HG03565 (cell line): ENCODE results near the gene BAHCC1.
A peak's percentile ranks its signal among the peaks of the same experiment; 100 is the strongest.
"Not testable (repeated sequence)": the region's sequence is repeated elsewhere in the genome, so short reads cannot be mapped to it uniquely, and the experiment has no call there.

Experiments
- ATAC-seq: cut with Tn5 transposase; IDR thresholded peaks from one replicate; pipeline ENCODE4 v1.9.1; 2021; ENCODE audit warnings: mild to moderate bottlenecking, moderate library complexity; ENCODE audit not compliant: unreplicated experiment

The BAHCC1 gene

GRCh38 chr17:81394921-81395599 lies at the start of gene BAHCC1:
BAHCC1 (plus strand) TSS chr17:81395457; CDS start chr17:81399740, 4,283 bp downstream.
- no peak for ATAC-seq

- peak; percentile 46 for ATAC-seq
These were observed 49.0 kb upstream of the BAHCC1 start for GRCh38 chr17:81346090-81346907.

DNA sequence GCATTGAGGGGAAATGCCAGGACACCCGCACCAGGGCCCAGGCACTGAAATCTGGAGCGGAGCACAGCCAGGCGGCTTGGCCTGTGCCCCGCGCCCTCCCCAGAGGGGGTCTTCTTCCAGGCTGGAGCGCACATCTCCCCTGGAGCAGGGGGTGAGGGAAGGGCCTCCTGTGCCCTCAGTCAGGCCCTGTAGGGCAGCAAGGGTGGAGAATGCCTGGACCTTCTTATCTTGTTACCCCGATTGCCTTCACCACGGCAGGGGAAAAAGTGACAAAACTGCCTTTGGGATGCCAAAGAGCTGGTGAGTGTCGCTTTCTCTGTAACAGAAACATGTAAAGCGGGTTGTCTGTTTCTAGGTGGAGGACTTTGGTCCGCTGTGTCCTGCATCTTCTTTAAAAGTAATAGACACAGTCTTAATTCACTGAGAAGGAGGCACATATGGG lies 48.3 kb upstream of the BAHCC1 start:
- no peak for ATAC-seq

- ATAC-seq, result no peak
These were observed 47.8 kb upstream of the BAHCC1 start for GRCh38 chr17:81347437-81347836.

DNA sequence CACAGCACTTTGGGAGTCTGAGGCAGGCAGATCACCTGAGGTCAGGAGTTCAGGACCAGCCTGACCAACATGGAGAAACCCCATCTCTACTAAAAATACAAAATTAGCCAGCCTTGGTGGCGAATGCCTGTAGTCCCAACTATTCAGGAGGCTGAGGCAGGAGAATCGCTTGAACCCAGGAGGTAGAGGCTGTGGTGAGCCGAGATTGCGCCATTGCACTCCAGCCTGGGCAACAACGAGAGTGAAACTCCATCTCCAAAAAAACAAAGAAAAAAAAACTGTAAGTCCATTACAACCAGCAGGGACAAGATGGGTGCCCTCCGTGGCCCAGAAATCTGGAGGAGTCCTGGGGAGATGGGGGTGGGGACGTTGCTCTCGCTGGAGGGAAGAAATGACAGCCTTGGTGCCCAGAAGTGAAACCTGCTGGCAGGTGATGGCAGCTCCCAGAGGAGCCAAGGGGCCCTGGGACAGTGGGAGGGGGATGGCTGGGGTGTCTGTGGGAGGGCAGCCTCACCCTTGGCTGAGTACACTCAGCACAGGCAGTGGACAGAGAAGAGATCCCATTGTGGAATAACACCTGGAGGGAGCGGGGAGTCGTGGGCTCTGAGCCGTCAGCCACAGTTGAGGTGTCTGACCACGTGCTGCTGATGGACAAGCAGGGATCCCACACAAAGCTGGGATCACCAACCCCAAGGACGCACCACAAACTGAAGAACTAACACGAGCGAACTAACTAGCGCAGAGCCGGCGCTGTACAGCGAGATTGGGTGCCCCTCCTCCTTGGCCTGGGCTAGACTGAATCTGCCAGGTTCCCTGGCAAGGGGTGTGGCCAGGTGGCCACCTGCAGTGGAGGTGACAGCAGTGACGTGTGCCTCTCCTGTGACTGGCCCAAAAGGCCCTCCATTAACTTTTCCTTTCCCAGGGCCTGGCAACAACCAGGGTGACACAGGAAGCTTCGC lies 46.9 kb upstream of the BAHCC1 start:
- no peak for ATAC-seq

DNA sequence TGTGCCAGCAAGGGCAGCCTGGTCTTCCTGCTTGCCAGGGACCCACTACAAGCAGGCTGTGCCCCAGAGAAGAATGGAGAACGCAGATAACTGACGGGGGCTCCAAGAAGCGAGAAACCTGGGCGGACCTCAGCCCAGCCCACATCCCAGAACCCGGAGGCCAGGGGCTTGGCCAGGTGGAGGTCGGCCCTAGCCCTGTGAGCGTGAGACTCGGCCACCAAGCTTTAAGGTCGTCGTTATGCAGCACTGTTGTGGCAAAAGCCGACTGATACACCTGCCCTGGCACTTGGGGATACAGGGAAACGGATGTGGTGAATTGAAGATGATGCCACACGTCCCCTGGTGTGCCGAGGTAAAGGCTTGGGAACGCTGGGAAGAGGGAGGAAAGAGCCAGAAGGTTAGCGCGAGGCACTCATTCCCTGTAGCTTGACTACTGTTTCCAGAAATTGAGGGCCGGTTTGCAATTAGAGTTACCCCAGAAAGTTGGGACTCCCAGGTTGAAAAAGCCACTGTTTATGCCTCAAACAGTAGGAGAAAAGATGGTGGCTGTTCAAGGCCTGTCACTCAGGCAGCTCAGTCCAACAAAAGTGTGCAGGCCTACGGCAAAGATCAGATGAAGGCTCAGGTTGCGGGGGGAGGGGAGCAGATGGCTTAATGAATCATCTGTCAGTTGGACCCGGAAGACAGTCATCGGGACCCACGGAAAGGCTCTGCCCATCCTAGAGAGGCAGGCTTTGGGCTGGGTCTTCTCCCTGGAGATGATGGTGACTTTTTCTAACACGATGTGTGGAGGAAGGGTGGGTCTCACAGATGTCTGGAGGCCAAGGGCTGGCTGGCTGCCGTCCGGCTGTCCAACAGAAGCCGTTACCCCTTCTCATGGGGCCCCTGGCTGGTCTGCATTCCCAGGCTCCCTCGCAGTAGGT lies 45.6 kb upstream of the BAHCC1 start:
- no peak for ATAC-seq

- no peak for ATAC-seq
These were observed 44.9 kb upstream of the BAHCC1 start for GRCh38 chr17:81350320-81350890.

- not testable (repeated sequence) for ATAC-seq
These were observed 43.8 kb upstream of the BAHCC1 start for GRCh38 chr17:81351329-81352052.

- ATAC-seq, result not testable (repeated sequence)
These were observed 43.2 kb upstream of the BAHCC1 start for GRCh38 chr17:81352056-81352455.

GRCh38 chr17:81354252-81354953 lies 40.9 kb upstream of the BAHCC1 start:
- ATAC-seq, result no peak

DNA sequence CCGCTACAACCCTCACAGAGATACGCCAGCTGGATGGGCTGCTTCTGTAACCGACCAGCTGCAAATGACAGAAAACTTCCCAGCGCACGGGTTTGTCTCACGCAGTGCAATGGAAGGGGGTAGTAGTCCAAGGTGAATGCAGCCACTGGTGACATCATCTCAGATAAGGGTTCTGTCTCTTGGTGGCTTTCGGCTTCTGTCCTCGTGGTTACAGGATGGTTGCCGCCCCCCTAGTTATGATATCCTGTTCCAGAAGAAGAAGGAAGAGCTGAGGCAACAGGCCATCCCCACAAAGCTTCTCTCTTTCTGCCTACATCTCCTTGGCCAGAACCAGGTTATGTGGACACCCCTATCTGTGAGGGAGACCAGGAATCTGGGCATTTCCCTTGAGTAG lies 40.3 kb upstream of the BAHCC1 start:
- ATAC-seq, result no peak

DNA sequence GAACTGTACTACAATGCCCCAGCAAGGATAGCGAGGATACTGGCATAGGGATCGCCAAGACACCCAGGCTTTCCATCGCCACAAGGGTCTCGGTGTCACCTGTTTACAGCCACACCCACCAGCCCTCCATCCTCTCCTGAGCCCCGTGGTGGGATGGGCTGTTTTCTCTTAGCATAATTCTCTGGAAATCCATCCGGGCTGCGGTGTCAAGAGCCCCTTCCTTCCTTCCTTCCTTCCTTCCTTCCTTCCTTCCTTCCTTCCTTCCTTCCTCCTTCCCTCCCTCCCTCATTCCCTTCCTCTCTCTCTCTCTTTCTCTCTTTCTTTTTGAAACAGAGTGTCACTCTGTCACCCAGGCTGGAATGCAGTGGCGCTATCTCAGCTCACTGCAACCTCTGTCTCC lies 36.0 kb upstream of the BAHCC1 start:
- no peak for ATAC-seq

- ATAC-seq, result not testable (repeated sequence)
These were observed 33.3 kb upstream of the BAHCC1 start for GRCh38 chr17:81362001-81362400.

DNA sequence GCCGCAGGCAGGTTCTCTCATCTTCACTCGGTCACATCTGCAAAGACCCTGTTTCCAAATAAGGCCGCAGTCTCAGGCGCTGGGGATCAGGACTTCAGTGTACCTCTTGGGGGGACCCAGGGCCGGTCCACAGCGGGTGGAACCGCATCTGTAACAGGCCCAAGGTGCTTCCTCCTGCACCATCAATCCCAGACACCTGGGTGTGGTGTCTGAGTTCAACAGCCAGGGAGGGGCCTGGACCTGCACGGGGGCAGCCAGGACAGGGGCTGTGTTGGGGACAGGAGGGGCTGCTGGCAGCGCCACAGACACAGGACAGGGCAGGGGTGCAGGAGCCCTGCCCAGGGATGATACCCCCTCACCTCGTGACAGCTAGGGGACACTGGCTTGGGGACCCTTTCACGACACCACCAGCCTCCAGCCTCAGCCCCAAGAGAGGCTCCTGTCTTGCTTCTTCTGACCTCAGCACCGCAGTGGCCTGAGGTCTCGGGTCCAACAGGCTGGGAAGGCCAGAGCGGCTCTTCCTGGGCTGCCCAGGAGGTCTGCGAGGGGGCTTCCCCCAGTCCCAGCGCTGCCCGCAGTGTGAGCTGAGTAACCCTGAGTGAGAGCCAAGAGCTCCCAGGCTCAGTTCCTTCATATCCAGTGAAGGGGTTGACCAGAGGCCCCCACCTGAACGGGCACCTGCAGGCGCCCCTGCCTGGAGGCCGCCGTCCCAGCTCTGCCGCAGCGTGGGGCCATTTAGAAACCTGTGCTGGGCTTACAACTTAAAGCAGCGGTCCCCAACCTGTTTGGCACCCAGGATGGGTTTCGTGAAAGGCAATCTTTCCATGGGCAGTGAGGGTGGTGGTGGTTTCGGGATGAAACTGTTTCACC lies 30.7 kb upstream of the BAHCC1 start:
- ATAC-seq, result no peak

DNA sequence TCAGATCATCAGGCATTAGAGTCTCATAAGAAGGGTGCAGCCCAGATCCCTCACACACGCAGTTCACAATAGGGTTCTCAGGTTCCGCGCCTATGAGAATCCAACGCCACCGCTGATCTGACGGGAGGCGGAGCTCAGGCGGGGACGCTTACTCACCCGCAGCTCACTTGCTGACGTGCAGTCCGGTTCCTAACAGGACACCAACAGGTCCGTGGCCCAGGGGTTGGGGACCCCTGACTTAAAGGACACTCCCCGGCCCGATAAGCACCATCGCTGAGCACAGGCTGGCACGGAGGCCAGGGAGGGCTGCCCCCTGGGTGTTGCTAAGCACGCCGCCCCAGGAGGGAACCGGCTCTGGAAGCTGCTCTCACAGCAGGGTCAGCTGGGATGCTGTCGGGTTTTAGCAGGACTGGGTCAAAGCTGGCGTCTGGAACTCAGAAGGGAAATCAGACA lies 30.1 kb upstream of the BAHCC1 start:
- ATAC-seq, result no peak

DNA sequence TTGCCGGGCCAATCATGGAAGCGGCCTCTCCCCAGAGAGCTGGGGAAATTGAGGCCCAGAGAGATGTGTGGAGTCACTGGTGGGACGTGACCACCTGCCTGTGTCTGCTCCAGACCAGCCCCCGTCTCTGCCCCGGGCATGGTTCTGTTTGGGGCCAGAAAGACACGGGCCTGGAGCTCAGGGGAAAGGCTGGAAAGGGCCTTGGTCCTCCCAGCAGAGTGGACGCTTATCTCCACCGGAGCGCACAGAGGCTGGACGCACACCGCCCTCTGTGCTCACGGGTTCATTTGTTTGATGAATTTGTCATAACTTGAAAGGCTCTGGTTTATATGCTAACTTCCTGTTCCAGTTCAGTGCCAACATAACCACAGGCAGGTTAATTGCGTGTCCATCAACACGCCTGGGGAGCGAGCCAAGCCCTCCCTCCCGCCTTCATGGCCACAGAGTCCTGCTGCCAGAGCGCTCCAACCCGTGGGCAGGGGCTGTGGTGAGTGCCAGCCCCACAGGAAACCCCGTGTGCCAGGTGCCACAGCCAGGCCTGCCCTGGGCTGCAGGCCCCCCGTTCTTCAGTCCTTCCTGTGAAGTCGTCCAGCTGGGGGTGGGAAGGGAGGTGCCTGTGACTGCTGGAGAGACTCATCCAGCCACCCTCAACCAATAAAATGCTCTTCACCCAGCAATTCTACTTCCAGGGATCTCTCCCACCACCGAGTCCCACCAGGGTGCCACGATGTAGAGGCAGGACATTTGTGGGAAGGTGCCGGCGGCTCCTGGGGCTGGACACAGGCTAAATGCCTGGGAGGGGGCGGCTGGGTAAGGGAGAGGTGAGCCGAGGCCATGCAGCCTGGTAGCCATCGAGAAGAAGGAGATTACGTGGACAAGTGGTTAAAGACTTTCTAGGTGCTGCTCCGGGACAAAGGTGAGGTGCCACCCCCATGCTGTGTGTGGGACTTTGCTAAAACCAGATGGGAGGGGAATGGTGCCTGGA lies 29.4 kb upstream of the BAHCC1 start:
- ATAC-seq, result no peak
